A549 (cell line): ENCODE results near the gene PALM3. TPM values are rescaled to one million over a fixed set of nuclear protein-coding genes. Genes with fewer than 3 reads are reported as not detected.

Source experiments
- ATAC-seq, 2 experiments: fragments of 200-7000 bp in 1 of 2; fragments of >200 bp in 1 of 2; cut with Nextera tagmentation in 1 of 2; cut with Tn5 transposase in 1 of 2; 3 replicates each; pipeline versions ENCODE4 v1.8.0 to v1.9.1; 2018 to 2020; ENCODE audit warnings: mild to moderate bottlenecking in 1 of 2, moderate library complexity in 1 of 2
- CTCF ChIA-PET: fragments of 300-600 bp; sonication (Branson Sonifier 250); formaldehyde crosslinking; extraction: SDS; loops from one replicate; lab custom pipeline; 2021; ENCODE audit warnings: antibody characterized with exemption, inconsistent platforms; lab: Yijun Ruan, JAX
- POLR2A ChIA-PET: fragments of 350-600 bp; formaldehyde crosslinking; extraction: SDS; loops from one replicate; lab custom pipeline; 2021; ENCODE audit warnings: antibody characterized with exemption, inconsistent platforms; lab: Yijun Ruan, JAX
- DNase-seq, 2 experiments: peaks; one replicate each; pipeline versions ENCODE4 v3.0.0 to v3.0.0-alpha.2; 2011 to 2016; ENCODE audit warnings: low read depth in 1 of 2, low spot score in 1 of 2
- FAIRE-seq: peaks from 2 replicates; lab custom pipeline; 2011; peaks lifted over from hg19 to GRCh38; lab: Jason Lieb, UNC
- H3K27ac ChIP-seq, 2 experiments: fragments of >200 bp; sonication (Bioruptor Twin); formaldehyde crosslinking; 3 replicates each; pipeline ENCODE4 v1.5.1; 2016 to 2017
- H3K4me1 ChIP-seq: fragments of >200 bp; sonication (Bioruptor Twin); formaldehyde crosslinking; 3 replicates; pipeline ENCODE4 v1.6.1; 2016
- H3K4me2 ChIP-seq: fragments of >200 bp; sonication (Bioruptor Twin); formaldehyde crosslinking; 3 replicates; pipeline ENCODE4 v1.6.1; 2016
- H3K4me3 ChIP-seq: fragments of >200 bp; sonication (Bioruptor Twin); formaldehyde crosslinking; 3 replicates; pipeline ENCODE4 v1.5.1; 2016
- H3K9me3 ChIP-seq: fragments of >200 bp; sonication (Bioruptor Twin); formaldehyde crosslinking; 3 replicates; pipeline ENCODE4 v1.6.1; 2016
- CBX2 ChIP-seq: fragments of 200-600 bp; sonication (generic); IDR thresholded peaks from 2 replicates; pipeline ENCODE4 v1.6.1; 2016; ENCODE audit warnings: low read depth, mild to moderate bottlenecking, borderline replicate concordance
- CBX8 ChIP-seq: fragments of 200-600 bp; sonication (generic); IDR thresholded peaks from 2 replicates; pipeline ENCODE4 v1.6.1; 2016
- ELK1 ChIP-seq: fragments of 150-350 bp; IDR thresholded peaks from 2 replicates; pipeline ENCODE4 v1.6.1; 2014; ENCODE audit warnings: low read depth, mild to moderate bottlenecking, low read length
- EP300 ChIP-seq, 2 experiments: fragments of >200 bp; sonication (Bioruptor Twin); formaldehyde crosslinking; IDR thresholded peaks; 2 replicates in 1 of 2; 3 replicates in 1 of 2; pipeline ENCODE4 v1.6.1; 2016 to 2017
- FOSB ChIP-seq: fragments of 250-450 bp; sonication (Bioruptor Pico); IDR thresholded peaks from 2 replicates; pipeline ENCODE4 v1.5.0; 2020; ENCODE audit warnings: mild to moderate bottlenecking, moderate library complexity
- JUNB ChIP-seq: fragments of >200 bp; sonication (Bioruptor Twin); formaldehyde crosslinking; IDR thresholded peaks from 2 replicates; pipeline ENCODE4 v1.6.1; 2016
- KDM1A ChIP-seq: fragments of 200-600 bp; sonication (generic); IDR thresholded peaks from 2 replicates; pipeline ENCODE4 v1.6.1; 2016; ENCODE audit warnings: low read depth, mild to moderate bottlenecking
- MAZ ChIP-seq: fragments of 150-350 bp; IDR thresholded peaks from 2 replicates; pipeline ENCODE4 v1.6.1; 2014; ENCODE audit warnings: antibody characterized with exemption, low read depth, low read length, borderline replicate concordance
- NPAS2 ChIP-seq: fragments of 250-450 bp; sonication (Bioruptor Pico); IDR thresholded peaks from 2 replicates; pipeline ENCODE4 v1.8.0; 2022; ENCODE audit warnings: mild to moderate bottlenecking, moderate library complexity, borderline replicate concordance
- POLR2AphosphoS2 ChIP-seq: conservative IDR thresholded peaks from 2 replicates; pipeline ENCODE4 v1.6.1; 2012; ENCODE audit warnings: low read length, improper control_type of control experiment, inconsistent platforms
- RAD21 ChIP-seq, 2 experiments: fragments of >200 bp in 1 of 2; sonication (Bioruptor Twin) in 1 of 2; formaldehyde crosslinking in 1 of 2; IDR thresholded peaks in 1 of 2; conservative IDR thresholded peaks in 1 of 2; 2 replicates in 1 of 2; 3 replicates in 1 of 2; pipeline ENCODE4 v1.6.1; 2012 to 2018; ENCODE audit warnings: inconsistent platforms in 1 of 2
- RARB ChIP-seq: fragments of 250-450 bp; sonication (Bioruptor Pico); IDR thresholded peaks from 2 replicates; pipeline ENCODE4 v1.8.0; 2021; ENCODE audit warnings: mild to moderate bottlenecking, moderate library complexity
- RFX5 ChIP-seq: fragments of 450-650 bp; IDR thresholded peaks from 2 replicates; pipeline ENCODE4 v1.7.1; 2014; ENCODE audit warnings: antibody characterized with exemption, mild to moderate bottlenecking, moderate library complexity
- SREBF2 ChIP-seq: fragments of 450-650 bp; IDR thresholded peaks from 2 replicates; pipeline ENCODE4 v1.6.1; 2014; ENCODE audit warnings: mild to moderate bottlenecking, moderate library complexity
- TP53 ChIP-seq: fragments of 250-450 bp; sonication (Bioruptor Pico); IDR thresholded peaks from 2 replicates; pipeline ENCODE4 v1.5.0; 2021; ENCODE audit warnings: mild to moderate bottlenecking, moderate library complexity
- USF2 ChIP-seq: fragments of 450-650 bp; IDR thresholded peaks from 2 replicates; pipeline ENCODE4 v1.6.1; 2014; ENCODE audit warnings: antibody characterized with exemption
- ZNF302 ChIP-seq: fragments of 250-450 bp; sonication (Bioruptor Pico); IDR thresholded peaks from 2 replicates; pipeline ENCODE4 v1.9.0; 2021; ENCODE audit warnings: inconsistent platforms, mild to moderate bottlenecking, moderate library complexity
- WGBS: methylation state at CpG from one replicate; pipeline ENCODE4 v1.1.6; 2017; ENCODE audit errors: missing lambda C conversion rate; 5-methylcytosine and 5-hydroxymethylcytosine counted together
- polyA plus RNA-seq, 4 experiments: library from polyadenylated mRNA; depleted of rRNA in 3 of 4; stranded (reverse); fragments of >200 nt; fragmentation: RNase III in 1 of 4; extraction: RNeasy Plus Mini Kit Qiagen cat#74134 plus additional on column Dnase treatment in 1 of 4; gene quantifications; 2 replicates in 3 of 4; 3 replicates in 1 of 4; pipeline ENCODE4 v1.2.3, GENCODE V29; 2011 to 2017
- TF ChIP-seq, protein P1 (sequence below): fragments of >200 bp; sonication (Bioruptor Twin); formaldehyde crosslinking; IDR thresholded peaks from 3 replicates; pipeline ENCODE4 v1.5.1; 2016
- TF ChIP-seq, protein P2 (sequence below): IDR thresholded peaks from 2 replicates; pipeline ENCODE4 v1.6.1; 2012
- TF ChIP-seq, protein P3 (sequence below): fragments of 250-450 bp; sonication (Bioruptor Pico); IDR thresholded peaks from 2 replicates; pipeline ENCODE4 v1.5.0; 2021; ENCODE audit warnings: mild to moderate bottlenecking, moderate library complexity, borderline replicate concordance

PALM3 gene
- polyA plus RNA-seq, 2 of the 4 experiments (the other 2 are of a cell fraction): 0.96 to 12.1 TPM

DNA sequence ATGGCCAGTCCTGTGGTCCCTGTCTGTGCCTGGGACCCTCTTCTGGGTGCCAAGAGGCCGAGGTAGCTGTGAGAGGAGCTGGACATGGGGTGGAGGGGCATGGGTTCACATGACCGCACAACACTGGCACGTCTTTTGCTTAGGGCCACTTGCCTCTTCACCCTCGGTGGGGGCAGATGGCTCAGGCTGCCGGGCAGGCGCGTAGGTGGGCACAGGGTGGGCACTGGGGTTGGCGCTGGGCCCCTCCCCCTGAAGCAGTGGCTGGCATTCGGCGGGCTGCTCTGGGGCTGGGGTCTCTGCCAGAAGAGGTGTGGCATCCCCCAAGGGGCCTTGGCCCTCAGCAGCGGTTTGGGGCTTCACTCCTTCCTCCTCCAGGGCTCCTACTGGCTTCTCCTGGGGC lies 8.4 kb downstream of the PALM3 start:
- ChIA-PET POLR2A (no interaction called here), CTCF (interaction anchor here (0.6 to 1.7 kb wide), 5 partner anchors 8 to 148 kb away, joined by 3 to 9 read pairs (median 6); partner anchors contain the start of gene PALM3)
- Histone ChIP-seq H3K9me3 (0 out of 3 replicates have a peak, but pooled peaks cover under 1% of the 10 kb centered on the region), H3K4me2 (no peak overlapping the region), H3K27ac (no peak overlapping the region), H3K4me3 (no peak overlapping the region), H3K4me1 (peaks cover 6% of the 10 kb centered on the region)
- DNase-seq (no peak), FAIRE-seq (no peak), ATAC-seq (no peak)
- WGBS: 92% methylated on average over 2 of the region's 11 CpGs
- TF ChIP-seq SREBF2 (no peak), USF2 (no peak), CBX8 (no peak), FOSB (CRISPR knock-in tag) (no peak), MAZ (no peak), RAD21 (conservative IDR thresholded peaks at IDR 0.05 in 1 of 2, IDR thresholded peaks at IDR 0.05 in 1 of 2) (no peak), ZNF302 (no peak), RFX5 (no peak), ELK1 (no peak), JUNB (no peak), NPAS2 (CRISPR knock-in tag) (no peak)
- TF ChIP-seq, protein P1, sequence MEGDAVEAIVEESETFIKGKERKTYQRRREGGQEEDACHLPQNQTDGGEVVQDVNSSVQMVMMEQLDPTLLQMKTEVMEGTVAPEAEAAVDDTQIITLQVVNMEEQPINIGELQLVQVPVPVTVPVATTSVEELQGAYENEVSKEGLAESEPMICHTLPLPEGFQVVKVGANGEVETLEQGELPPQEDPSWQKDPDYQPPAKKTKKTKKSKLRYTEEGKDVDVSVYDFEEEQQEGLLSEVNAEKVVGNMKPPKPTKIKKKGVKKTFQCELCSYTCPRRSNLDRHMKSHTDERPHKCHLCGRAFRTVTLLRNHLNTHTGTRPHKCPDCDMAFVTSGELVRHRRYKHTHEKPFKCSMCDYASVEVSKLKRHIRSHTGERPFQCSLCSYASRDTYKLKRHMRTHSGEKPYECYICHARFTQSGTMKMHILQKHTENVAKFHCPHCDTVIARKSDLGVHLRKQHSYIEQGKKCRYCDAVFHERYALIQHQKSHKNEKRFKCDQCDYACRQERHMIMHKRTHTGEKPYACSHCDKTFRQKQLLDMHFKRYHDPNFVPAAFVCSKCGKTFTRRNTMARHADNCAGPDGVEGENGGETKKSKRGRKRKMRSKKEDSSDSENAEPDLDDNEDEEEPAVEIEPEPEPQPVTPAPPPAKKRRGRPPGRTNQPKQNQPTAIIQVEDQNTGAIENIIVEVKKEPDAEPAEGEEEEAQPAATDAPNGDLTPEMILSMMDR: no peak
- TF ChIP-seq, protein P2, sequence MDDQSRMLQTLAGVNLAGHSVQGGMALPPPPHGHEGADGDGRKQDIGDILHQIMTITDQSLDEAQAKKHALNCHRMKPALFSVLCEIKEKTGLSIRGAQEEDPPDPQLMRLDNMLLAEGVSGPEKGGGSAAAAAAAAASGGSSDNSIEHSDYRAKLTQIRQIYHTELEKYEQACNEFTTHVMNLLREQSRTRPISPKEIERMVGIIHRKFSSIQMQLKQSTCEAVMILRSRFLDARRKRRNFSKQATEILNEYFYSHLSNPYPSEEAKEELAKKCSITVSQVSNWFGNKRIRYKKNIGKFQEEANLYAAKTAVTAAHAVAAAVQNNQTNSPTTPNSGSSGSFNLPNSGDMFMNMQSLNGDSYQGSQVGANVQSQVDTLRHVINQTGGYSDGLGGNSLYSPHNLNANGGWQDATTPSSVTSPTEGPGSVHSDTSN: no peak

- no peak for FAIRE-seq
- POLR2A ChIA-PET: no interaction called here
- ATAC-seq: no peak
- TF ChIP-seq, protein P1: no peak
- TF ChIP-seq KDM1A: no peak
- TF ChIP-seq RARB (CRISPR knock-in tag): no peak
- no peak for TF ChIP-seq EP300 (IDR thresholded peaks at IDR 0.05)
- TF ChIP-seq CBX2: no peak
- TF ChIP-seq, protein P3, sequence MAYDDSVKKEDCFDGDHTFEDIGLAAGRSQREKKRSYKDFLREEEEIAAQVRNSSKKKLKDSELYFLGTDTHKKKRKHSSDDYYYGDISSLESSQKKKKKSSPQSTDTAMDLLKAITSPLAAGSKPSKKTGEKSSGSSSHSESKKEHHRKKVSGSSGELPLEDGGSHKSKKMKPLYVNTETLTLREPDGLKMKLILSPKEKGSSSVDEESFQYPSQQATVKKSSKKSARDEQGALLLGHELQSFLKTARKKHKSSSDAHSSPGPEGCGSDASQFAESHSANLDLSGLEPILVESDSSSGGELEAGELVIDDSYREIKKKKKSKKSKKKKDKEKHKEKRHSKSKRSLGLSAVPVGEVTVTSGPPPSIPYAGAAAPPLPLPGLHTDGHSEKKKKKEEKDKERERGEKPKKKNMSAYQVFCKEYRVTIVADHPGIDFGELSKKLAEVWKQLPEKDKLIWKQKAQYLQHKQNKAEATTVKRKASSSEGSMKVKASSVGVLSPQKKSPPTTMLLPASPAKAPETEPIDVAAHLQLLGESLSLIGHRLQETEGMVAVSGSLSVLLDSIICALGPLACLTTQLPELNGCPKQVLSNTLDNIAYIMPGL (CRISPR knock-in tag): no peak
- TF ChIP-seq POLR2AphosphoS2: no peak
- TF ChIP-seq RAD21 (conservative IDR thresholded peaks at IDR 0.05 in 1 of 2, IDR thresholded peaks at IDR 0.05 in 1 of 2): no peak
- no peak for TF ChIP-seq JUNB
- no peak for TF ChIP-seq TP53
- H3K9me3 ChIP-seq: 0 out of 3 replicates have a peak, but pooled peaks cover 3% of the 10 kb centered on the region
- CTCF ChIA-PET: interaction anchor here (0.6 to 1.8 kb wide), 7 partner anchors 9 to 148 kb away, joined by 3 to 9 read pairs (median 6); partner anchors contain the start of genes IL27RA and PALM3
- H3K27ac ChIP-seq: no peak overlapping the region
- no peak for DNase-seq
- H3K4me2 ChIP-seq: no peak overlapping the region
- 78% methylated on average over 3 of the region's 3 CpGs for WGBS
- peaks cover 1% of the 10 kb centered on the region for H3K4me1 ChIP-seq
- H3K4me3 ChIP-seq: no peak overlapping the region
These were observed 8.8 kb downstream of the PALM3 start for GRCh38 chr19:14053032-14053431.
